OCI-LY7 (cell line): ENCODE results near the gene SNX15. TPM values are rescaled to one million over a fixed set of nuclear protein-coding genes. Genes with fewer than 3 reads are reported as not detected.

ENCODE experiments used
- BruUV-seq: library from RNA; stranded (reverse); fragments of 400-500 nt; replicated peaks from 2 replicates; lab custom pipeline; 2021; lab: Mats Ljungman, UMichigan
- CTCF ChIA-PET: fragments of 300-600 bp; sonication (Branson Sonifier 250); formaldehyde crosslinking; loops from one replicate; lab custom pipeline; 2022; ENCODE audit warnings: antibody characterized with exemption; ENCODE audit not compliant: unreplicated experiment; lab: Charles Lee
- POLR2A ChIA-PET: fragments of 300-600 bp; sonication (Branson Sonifier 250); formaldehyde crosslinking; loops from one replicate; lab custom pipeline; 2022; ENCODE audit warnings: antibody characterized with exemption; lab: Charles Lee
- DNase-seq: peaks from one replicate; pipeline ENCODE4 v3.0.0-alpha.2; 2015; ENCODE audit warnings: low spot score
- H2AFZ ChIP-seq: fragments of 200-600 bp; sonication (generic), shearing (Covaris generic); 2 replicates; pipeline ENCODE4 v1.6.1; 2014; ENCODE audit warnings: mild to moderate bottlenecking, antibody characterized with exemption, low read length, moderate library complexity
- H3K27ac ChIP-seq: fragments of 200-600 bp; sonication (generic); 2 replicates; pipeline ENCODE4 v1.5.1; 2014; ENCODE audit warnings: mixed run types, low read depth, mild to moderate bottlenecking, moderate library complexity, low read length, inconsistent platforms; ENCODE audit not compliant: poor library complexity, severe bottlenecking
- H3K36me3 ChIP-seq: fragments of 200-600 bp; sonication (generic); 2 replicates; pipeline ENCODE4 v1.6.1; 2014; ENCODE audit warnings: mild to moderate bottlenecking, antibody characterized with exemption, low read length, moderate library complexity, mixed read lengths; ENCODE audit not compliant: insufficient read depth
- H3K4me1 ChIP-seq: fragments of 200-600 bp; sonication (generic); 2 replicates; pipeline ENCODE4 v1.5.1; 2014; ENCODE audit warnings: mild to moderate bottlenecking, low read length; ENCODE audit not compliant: insufficient read depth, poor library complexity, severe bottlenecking
- H3K4me2 ChIP-seq: fragments of 200-600 bp; sonication (generic); 2 replicates; pipeline ENCODE4 v1.6.1; 2014; ENCODE audit warnings: mild to moderate bottlenecking, low read length
- H3K4me3 ChIP-seq: fragments of 200-600 bp; sonication (generic); 2 replicates; pipeline ENCODE4 v1.5.1; 2014; ENCODE audit warnings: mild to moderate bottlenecking, low read depth, low read length; ENCODE audit not compliant: poor library complexity, severe bottlenecking
- H3K79me2 ChIP-seq: fragments of 200-600 bp; sonication (generic); 2 replicates; pipeline ENCODE4 v1.6.1; 2016; ENCODE audit warnings: low read depth, mild to moderate bottlenecking, low read length, moderate library complexity, mixed read lengths; ENCODE audit not compliant: insufficient read depth
- H3K9me2 ChIP-seq: fragments of 200-600 bp; sonication (generic); 2 replicates; pipeline ENCODE4 v1.6.1; 2016; ENCODE audit warnings: mild to moderate bottlenecking, low read length, mixed read lengths; ENCODE audit not compliant: insufficient read depth
- H3K9me3 ChIP-seq: fragments of 200-600 bp; sonication (generic); 2 replicates; pipeline ENCODE4 v1.6.1; 2014; ENCODE audit warnings: mild to moderate bottlenecking, mixed run types, low read length, mixed read lengths
- H4K20me1 ChIP-seq: fragments of 200-600 bp; sonication (generic); 2 replicates; pipeline ENCODE4 v1.6.1; 2014; ENCODE audit warnings: mild to moderate bottlenecking, antibody characterized with exemption, low read length, moderate library complexity, mixed read lengths; ENCODE audit not compliant: insufficient read depth
- CTCF ChIP-seq: fragments of 200-600 bp; sonication (generic); conservative IDR thresholded peaks from 2 replicates; pipeline ENCODE4 v1.5.1; 2014; ENCODE audit warnings: mild to moderate bottlenecking, antibody characterized with exemption, low read length, moderate library complexity, mixed read lengths
- EZH2phosphoT487 ChIP-seq: fragments of 200-600 bp; sonication (generic); IDR thresholded peaks from 2 replicates; pipeline ENCODE4 v1.6.1; 2018; ENCODE audit warnings: low read depth, borderline replicate concordance, mild to moderate bottlenecking, mixed run types, antibody characterized with exemption, low read length, moderate library complexity, mixed read lengths
- intact Hi-C: fragments of 100-400 bp; cut with micrococcal nuclease; formaldehyde crosslinking; loops from one replicate; pipeline ENCODE4 v1.10.0; 2022; ENCODE audit not compliant: unreplicated experiment
- total RNA-seq, 2 experiments: library from RNA; depleted of rRNA in 1 of 2; stranded (reverse); fragments of >200 nt in 1 of 2; shearing (Covaris generic) in 1 of 2; gene quantifications; 2 replicates each; pipeline ENCODE4 v1.2.3, GENCODE V29; 2014 to 2022

Gene SNX15
- total RNA-seq, 2 experiments from 2014 or later: 25.9 to 28.3 TPM

DNA sequence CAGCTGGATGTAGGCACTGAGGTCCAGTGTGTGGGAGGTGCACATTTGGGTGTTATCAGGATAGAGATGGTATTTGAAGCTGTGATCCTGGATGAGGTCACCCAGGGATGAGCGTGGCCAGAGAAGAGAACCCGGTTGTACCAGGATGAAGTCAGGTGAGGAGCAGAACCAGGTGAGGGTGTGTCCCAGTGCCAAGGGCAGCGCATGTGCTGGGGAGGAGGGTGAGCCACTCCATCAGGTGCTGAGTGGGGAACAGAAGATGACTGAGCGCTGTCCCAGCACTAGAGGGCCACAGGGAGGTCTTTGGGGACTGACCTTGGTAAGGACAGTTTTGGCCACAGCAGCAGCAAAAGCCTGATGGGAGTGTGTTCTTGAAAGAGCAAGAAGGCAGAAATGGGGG, 10.5 kb upstream of the SNX15 start:
- CTCF ChIA-PET: no interaction called here
- DNase-seq: peak; percentile 29
- peaks cover 26% of the 10 kb centered on the region for H3K79me2 ChIP-seq
- H3K9me2 ChIP-seq: no peaks in the 10 kb centered on the region
- no TSS peak for BruUV-seq
- peaks cover 44% of the 10 kb centered on the region for H3K36me3 ChIP-seq
- H3K27ac ChIP-seq: no peak overlapping the region
- intact Hi-C loops: loop anchor here (10.0 kb wide), 1 partner anchor 248 kb away; the partner anchor contains the start of gene POLA2
- H3K4me2 ChIP-seq: peak overlapping the region; percentile 71
- H4K20me1 ChIP-seq: no peaks in the 10 kb centered on the region
- no peaks in the 10 kb centered on the region for H3K9me3 ChIP-seq
- POLR2A ChIA-PET: interaction anchor here (0.6 kb wide), 1 partner anchor 23 kb away, joined by 3 read pairs; no protein-coding TSS in a partner anchor
- no peak overlapping the region for H3K4me3 ChIP-seq
- H2AFZ ChIP-seq: no peak overlapping the region
- peaks cover 26% of the 10 kb centered on the region for H3K4me1 ChIP-seq
- TF ChIP-seq CTCF: peak; percentile 44; the same call in 1 of the 2 replicates
- no peak for TF ChIP-seq EZH2phosphoT487

- intact Hi-C loops: loop anchor here (10.0 kb wide), 1 partner anchor 247 kb away; the partner anchor contains the start of gene POLA2
- TF ChIP-seq CTCF (no peak), EZH2phosphoT487 (no peak)
- H3K4me1 ChIP-seq: peaks cover 23% of the 10 kb centered on the region
- no peak overlapping the region for H2AFZ ChIP-seq
- H4K20me1 ChIP-seq: no peaks in the 10 kb centered on the region
- BruUV-seq: no TSS peak
- no peak for DNase-seq
- H3K9me2 ChIP-seq: no peaks in the 10 kb centered on the region
- POLR2A ChIA-PET: interaction anchor here (0.7 kb wide), 1 partner anchor 48 kb away, joined by 4 read pairs; no protein-coding TSS in a partner anchor
- no peak overlapping the region for H3K4me2 ChIP-seq
- H3K9me3 ChIP-seq: no peaks in the 10 kb centered on the region
- CTCF ChIA-PET: no interaction called here
- peaks cover 50% of the 10 kb centered on the region for H3K36me3 ChIP-seq
- H3K79me2 ChIP-seq: peaks cover 26% of the 10 kb centered on the region
- H3K4me3 ChIP-seq: no peak overlapping the region
- no peak overlapping the region for H3K27ac ChIP-seq
Measured at GRCh38 chr11:65017937-65018336, 9.3 kb upstream of the SNX15 start.

DNA sequence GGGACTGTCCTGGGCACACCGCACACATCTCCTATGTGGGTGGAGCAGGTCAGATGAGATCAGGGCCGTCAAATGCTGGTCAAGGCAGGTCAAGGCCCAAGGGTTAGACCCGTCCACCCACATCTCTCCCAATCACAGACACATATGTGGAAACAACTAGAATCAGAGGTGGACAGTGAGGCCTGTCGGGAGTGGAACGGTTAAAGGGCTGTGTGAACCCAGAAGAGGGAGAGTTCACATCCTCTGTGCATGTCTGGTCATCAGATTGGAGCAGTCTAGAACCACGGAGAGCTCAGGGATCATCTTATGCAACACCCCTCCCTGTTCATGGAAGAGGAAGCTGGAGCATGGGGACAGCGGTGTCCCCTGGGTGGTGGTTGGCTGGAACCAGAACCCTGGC, 7.4 kb upstream of the SNX15 start:
- intact Hi-C loops: loop anchor here (10.0 kb wide), 1 partner anchor 245 kb away; the partner anchor contains the start of gene POLA2

More for the DNA sequence above, 7.4 kb upstream of the SNX15 start:
- Histone ChIP-seq H3K27ac (no peak overlapping the region), H2AFZ (no peak overlapping the region), H3K4me3 (no peak overlapping the region), H3K36me3 (peaks cover 50% of the 10 kb centered on the region), H4K20me1 (no peaks in the 10 kb centered on the region), H3K9me3 (no peaks in the 10 kb centered on the region), H3K4me1 (peaks cover 16% of the 10 kb centered on the region), H3K9me2 (no peaks in the 10 kb centered on the region), H3K79me2 (peaks cover 22% of the 10 kb centered on the region), H3K4me2 (no peak overlapping the region)
- TF ChIP-seq CTCF: no peak
- no peak for TF ChIP-seq EZH2phosphoT487
- no peak for DNase-seq
- ChIA-PET CTCF (interaction anchor here (0.7 kb wide), 1 partner anchor 87 kb away, joined by 3 read pairs; no protein-coding TSS in a partner anchor), POLR2A (no interaction called here)
- BruUV-seq: no TSS peak
